Neuronal stem cell (in vitro differentiated cells): ENCODE measurements around the gene UNCX.

Source experiments
- DNase-seq: peaks from one replicate; pipeline ENCODE4 v3.0.0-alpha.2; 2013; ENCODE audit warnings: low spot score
- H2AFZ ChIP-seq: one replicate; pipeline ENCODE4 v1.6.1; 2013; ENCODE audit warnings: mild to moderate bottlenecking, low read length, inconsistent platforms
- H2AK5ac ChIP-seq: 2 replicates; pipeline ENCODE4 v1.6.1; 2013; ENCODE audit warnings: low read depth, mild to moderate bottlenecking, inconsistent platforms, low read length, moderate library complexity, mixed read lengths
- H2BK120ac ChIP-seq: 2 replicates; pipeline ENCODE4 v1.6.1; 2013; ENCODE audit warnings: low read depth, mild to moderate bottlenecking, inconsistent platforms, low read length, moderate library complexity, mixed read lengths
- H2BK12ac ChIP-seq: one replicate; pipeline ENCODE4 v1.6.1; 2013; ENCODE audit warnings: low read length, inconsistent platforms
- H2BK15ac ChIP-seq: 2 replicates; pipeline ENCODE4 v1.6.1; 2013; ENCODE audit warnings: mild to moderate bottlenecking, low read length, inconsistent platforms, mixed read lengths
- H2BK5ac ChIP-seq: one replicate; pipeline ENCODE4 v1.6.1; 2013; ENCODE audit warnings: inconsistent platforms, mild to moderate bottlenecking, low read length, moderate library complexity
- H3K14ac ChIP-seq: one replicate; pipeline ENCODE4 v1.6.1; 2013; ENCODE audit warnings: low read length, inconsistent platforms
- H3K18ac ChIP-seq: 2 replicates; pipeline ENCODE4 v1.6.1; 2013; ENCODE audit warnings: low read length, inconsistent platforms
- H3K23ac ChIP-seq: 2 replicates; pipeline ENCODE4 v1.6.1; 2013; ENCODE audit warnings: low read depth, mild to moderate bottlenecking, mixed read lengths, low read length, inconsistent platforms; ENCODE audit not compliant: poor library complexity
- H3K27ac ChIP-seq: replicated peaks from 3 replicates; pipeline ENCODE4 v1.5.1; 2013; ENCODE audit warnings: low read length, inconsistent platforms
- H3K27me3 ChIP-seq, 3 experiments: 2 replicates each; pipeline ENCODE4 v1.6.1; 2013; ENCODE audit warnings: low read length in 3 of 3, mild to moderate bottlenecking in 2 of 3, inconsistent platforms in 1 of 3, low read depth in 1 of 3, mixed read lengths in 1 of 3, moderate library complexity in 1 of 3; ENCODE audit not compliant: control insufficient read depth in 3 of 3, insufficient read depth in 3 of 3
- H3K36me3 ChIP-seq, 2 donors: replicated peaks in 1 of 2; 2 replicates each; pipeline ENCODE4 v1.6.1; 2013; ENCODE audit warnings: low read length in 2 of 2; ENCODE audit not compliant: control insufficient read depth in 2 of 2, insufficient read depth in 2 of 2
- H3K4ac ChIP-seq: 2 replicates; pipeline ENCODE4 v1.6.1; 2013; ENCODE audit warnings: inconsistent platforms, mild to moderate bottlenecking, low read length, moderate library complexity
- H3K4me1 ChIP-seq, 2 donors: 1 replicate in 1 of 2; 2 replicates in 1 of 2; pipeline ENCODE4 v1.6.1; 2013; ENCODE audit warnings: low read length in 2 of 2, low read depth in 1 of 2; ENCODE audit not compliant: control insufficient read depth in 2 of 2, insufficient read depth in 1 of 2
- H3K4me2 ChIP-seq: one replicate; pipeline ENCODE4 v1.6.1; 2013; ENCODE audit warnings: mild to moderate bottlenecking, low read length, inconsistent platforms; ENCODE audit not compliant: insufficient read depth, poor library complexity, severe bottlenecking
- H3K4me3 ChIP-seq, 2 donors: 2 replicates each; pipeline ENCODE4 v1.5.1; 2013; ENCODE audit warnings: low read length in 2 of 2, mild to moderate bottlenecking in 2 of 2, inconsistent platforms in 1 of 2, moderate library complexity in 1 of 2
- H3K79me1 ChIP-seq: one replicate; pipeline ENCODE4 v1.6.1; 2013; ENCODE audit warnings: low read depth, mild to moderate bottlenecking, inconsistent platforms, low read length, moderate library complexity
- H3K9ac ChIP-seq: one replicate; pipeline ENCODE4 v1.6.1; 2013; ENCODE audit warnings: mild to moderate bottlenecking, low read depth, low read length, inconsistent platforms; ENCODE audit not compliant: poor library complexity
- H3K9me3 ChIP-seq, 2 donors: replicated peaks in 1 of 2; 2 replicates each; pipeline versions ENCODE3 to v1.6.1; 2013; ENCODE audit warnings: low read length in 2 of 2, mild to moderate bottlenecking in 2 of 2, inconsistent platforms in 1 of 2, low read depth in 1 of 2, mixed read lengths in 1 of 2, moderate library complexity in 1 of 2; ENCODE audit not compliant: control insufficient read depth in 2 of 2, insufficient read depth in 1 of 2
- H4K8ac ChIP-seq: one replicate; pipeline ENCODE4 v1.6.1; 2013; ENCODE audit warnings: low read depth, mild to moderate bottlenecking, inconsistent platforms, low read length, moderate library complexity
- H4K91ac ChIP-seq: one replicate; pipeline ENCODE4 v1.6.1; 2013; ENCODE audit warnings: low read length, low read depth, mild to moderate bottlenecking, inconsistent platforms; ENCODE audit not compliant: poor library complexity
- WGBS, 2 donors: extraction: QIAGEN DNeasy Blood & Tissue Kit; methylation state at CpG; one replicate each; pipeline ENCODE4 v1.1.7; 2013; ENCODE audit warnings: missing lambda C conversion rate in 2 of 2, mixed read lengths in 1 of 2; ENCODE audit not compliant: insufficient read length in 2 of 2, insufficient replicate concordance in 1 of 2; ENCODE audit errors: extremely low coverage in 2 of 2; 5-methylcytosine and 5-hydroxymethylcytosine counted together

UNCX gene

DNA sequence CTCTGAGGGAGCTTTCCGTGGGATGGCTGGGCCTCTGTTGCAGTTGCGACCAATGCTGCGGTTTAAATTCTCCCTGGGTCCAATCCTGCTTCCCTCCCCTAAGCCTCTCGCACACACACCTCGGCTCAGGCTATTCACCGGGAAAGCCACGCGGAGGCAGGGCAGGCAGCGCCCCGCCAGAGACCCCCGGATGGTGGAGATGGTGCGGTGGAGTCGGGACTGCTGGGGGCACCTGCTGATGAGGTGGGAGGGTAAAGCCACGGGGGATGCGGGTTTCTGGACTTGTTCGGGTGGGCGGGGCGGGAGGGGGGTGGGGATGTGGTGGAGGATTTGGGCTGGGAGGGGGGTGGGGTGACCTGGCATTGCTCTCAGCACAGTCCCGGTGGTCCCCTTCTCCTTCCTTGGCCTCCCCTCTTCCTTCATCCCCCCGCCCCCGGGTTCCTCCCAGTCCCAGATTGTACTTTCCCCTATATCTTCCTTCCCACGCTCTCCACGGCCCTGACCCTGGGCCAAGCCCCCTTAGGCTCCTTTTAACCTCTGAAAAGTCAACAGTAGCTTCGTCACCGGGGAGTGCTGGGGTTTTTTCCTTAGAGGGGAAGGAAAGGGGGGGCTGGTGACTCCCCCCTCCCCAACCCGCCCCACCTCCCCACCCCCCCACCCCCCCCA is 16.4 kb downstream of the UNCX start:
- WGBS, 2 donors = no CpG with 5 or more reads among the region's 26 CpGs
- Histone ChIP-seq H3K9me3 (peaks cover 2 to 8% of the 10 kb centered on the region in 2 donors), H3K9ac (no peak overlapping the region), H2BK5ac (no peak overlapping the region), H3K27me3 (peaks cover 30 to 99% (median 61%) of the 10 kb centered on the region in 3 experiments), H3K79me1 (no peaks in the 10 kb centered on the region), H3K4me3 (no peak overlapping the region), H3K36me3 (no peaks in the 10 kb centered on the region), H4K91ac (no peak overlapping the region), H3K4me2 (peak overlapping the region; percentile 46), H3K4me1 (peaks cover 7 to 16% of the 10 kb centered on the region in 2 donors), H3K18ac (peak overlapping the region; percentile 86), H3K14ac (no peak overlapping the region), H2BK12ac (no peak overlapping the region), H2AFZ (no peak overlapping the region), H2BK15ac (peak overlapping the region; percentile 1), H3K4ac (no peak overlapping the region), H2AK5ac (peak overlapping the region; percentile 89), H3K23ac (no peak overlapping the region), H4K8ac (no peak overlapping the region), H3K27ac (no peak overlapping the region), H2BK120ac (peak overlapping the region; percentile 7)
- DNase-seq = no peak

DNA sequence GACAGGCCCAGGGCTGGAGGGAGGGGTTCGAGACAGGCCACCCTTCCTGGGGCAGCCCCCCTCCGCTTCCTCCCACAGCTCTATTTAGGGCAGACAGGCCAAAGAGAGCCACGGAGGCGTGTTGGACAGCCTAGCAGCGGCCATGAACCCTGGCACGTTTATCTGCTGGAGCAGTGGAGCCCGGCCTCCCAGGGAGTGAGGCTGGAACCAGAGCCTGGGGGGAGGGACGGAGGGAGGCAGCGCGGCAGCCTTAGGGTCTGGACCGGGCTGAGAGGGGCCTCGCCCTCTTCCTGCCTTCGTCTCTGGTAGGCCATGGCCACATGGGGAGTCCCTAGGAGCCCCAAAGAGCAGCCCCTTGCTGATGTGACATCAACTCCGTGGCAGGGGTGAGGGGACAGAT is 17.1 kb downstream of the UNCX start:
- H2BK120ac ChIP-seq = peak overlapping the region; percentile 32
- WGBS, 2 donors = no CpG with 5 or more reads among the region's 14 CpGs

DNA sequence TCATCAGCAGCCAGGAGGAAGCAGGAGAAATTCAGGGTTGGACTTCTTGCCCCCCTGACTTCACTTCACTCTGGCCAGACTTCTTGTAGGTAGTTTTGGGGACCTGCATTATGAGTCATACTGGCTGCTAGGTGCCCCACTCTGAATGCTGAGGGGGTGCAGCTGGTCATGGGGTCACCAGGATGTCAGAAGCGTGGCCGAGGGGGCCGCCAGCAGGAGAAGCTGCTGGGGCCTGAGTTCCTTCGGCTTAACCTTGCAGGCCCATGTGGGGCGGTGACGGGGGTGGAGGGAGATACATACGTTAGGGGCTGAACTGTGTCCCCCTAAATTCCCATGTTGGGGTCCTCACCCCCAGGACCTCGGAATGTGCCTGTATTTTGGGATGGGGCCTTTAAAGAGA is 18.2 kb downstream of the UNCX start:
- no peak for DNase-seq
- Histone ChIP-seq H2BK120ac (no peak overlapping the region), H2AK5ac (peak overlapping the region; percentile 82), H4K91ac (no peak overlapping the region), H2BK12ac (no peak overlapping the region), H3K4me3 (no peak overlapping the region), H2AFZ (no peak overlapping the region), H3K79me1 (no peaks in the 10 kb centered on the region), H3K4me1 (peaks cover 7 to 20% of the 10 kb centered on the region in 2 donors), H3K4ac (no peak overlapping the region), H3K14ac (no peak overlapping the region), H3K9me3 (no peaks in the 10 kb centered on the region), H3K27me3 (peaks cover 13 to 99% (median 43%) of the 10 kb centered on the region in 3 experiments), H3K9ac (no peak overlapping the region), H3K18ac (peak overlapping the region; percentile 42), H2BK15ac (peak overlapping the region; percentile 82), H3K23ac (no peak overlapping the region), H2BK5ac (no peak overlapping the region), H3K36me3 (no peaks in the 10 kb centered on the region), H3K27ac (no peak overlapping the region), H3K4me2 (no peak overlapping the region), H4K8ac (no peak overlapping the region)
- WGBS, 2 donors = no CpG with 5 or more reads among the region's 8 CpGs

More for the DNA sequence above, 17.1 kb downstream of the UNCX start:
- Histone ChIP-seq H3K79me1 (no peaks in the 10 kb centered on the region), H2BK15ac (peak overlapping the region; percentile 30), H3K4me1 (peaks cover 7 to 16% of the 10 kb centered on the region in 2 donors), H3K36me3 (no peaks in the 10 kb centered on the region), H3K9ac (no peak overlapping the region), H2AFZ (no peak overlapping the region), H3K4me3 (no peak overlapping the region), H3K9me3 (peaks cover 0 to 5% of the 10 kb centered on the region in 2 donors), H2BK12ac (no peak overlapping the region), H3K18ac (peak overlapping the region; percentile 90), H2BK5ac (no peak overlapping the region), H3K27ac (no peak overlapping the region), H4K8ac (no peak overlapping the region), H4K91ac (no peak overlapping the region), H3K14ac (no peak overlapping the region), H3K4ac (no peak overlapping the region), H3K23ac (peak overlapping the region; percentile 8), H2AK5ac (peak overlapping the region; percentile 80), H3K27me3 (peaks cover 24 to 99% (median 54%) of the 10 kb centered on the region in 3 experiments), H3K4me2 (no peak overlapping the region)
- DNase-seq = no peak

DNA sequence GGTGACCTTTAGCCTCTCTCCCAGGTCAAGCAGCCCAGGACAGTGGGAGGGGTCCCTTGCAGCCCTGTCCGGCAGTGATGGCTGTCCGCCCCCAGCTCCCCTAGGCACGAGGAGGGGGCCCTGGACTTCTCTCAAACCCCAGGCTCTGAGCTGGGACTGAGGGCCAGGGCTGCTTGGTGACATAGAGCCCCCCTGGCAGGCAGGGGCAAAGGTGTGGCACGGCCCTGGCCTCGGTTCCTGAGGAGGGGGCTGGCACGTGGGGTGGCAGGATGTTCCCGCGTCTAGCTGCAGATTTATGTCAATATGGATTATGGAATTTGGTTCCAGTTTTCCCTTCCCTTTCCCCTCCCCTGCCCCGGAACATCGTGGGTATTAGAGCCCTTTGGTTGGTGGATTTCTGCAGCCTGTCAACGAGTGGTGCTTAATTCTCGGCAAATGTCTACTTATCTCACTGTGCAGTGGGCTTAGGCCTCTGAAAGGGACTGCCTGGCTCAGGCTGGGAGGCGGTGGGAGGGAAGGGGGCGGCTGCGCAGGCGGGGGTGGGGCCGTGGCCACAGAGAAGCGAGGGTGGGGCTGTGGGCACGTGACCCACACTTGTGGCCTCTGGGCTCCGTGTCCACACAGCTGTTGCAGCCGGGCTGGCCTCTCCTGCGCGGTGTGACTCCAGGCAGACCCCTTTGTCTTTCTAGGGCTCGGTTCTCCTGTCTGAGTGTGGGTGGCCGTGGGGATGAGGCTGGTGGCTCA is 19.3 kb downstream of the UNCX start:
- Histone ChIP-seq H3K9ac (no peak overlapping the region), H3K4ac (no peak overlapping the region), H4K91ac (no peak overlapping the region), H3K4me3 (no peak overlapping the region), H3K23ac (no peak overlapping the region), H2AK5ac (no peak overlapping the region), H3K27me3 (peaks cover 6 to 99% (median 32%) of the 10 kb centered on the region in 3 experiments), H2BK5ac (no peak overlapping the region), H3K9me3 (no peaks in the 10 kb centered on the region), H3K4me1 (peaks cover 7 to 20% of the 10 kb centered on the region in 2 donors), H2AFZ (no peak overlapping the region), H2BK15ac (no peak overlapping the region), H2BK120ac (no peak overlapping the region), H2BK12ac (no peak overlapping the region), H3K4me2 (no peak overlapping the region), H3K36me3 (no peaks in the 10 kb centered on the region), H3K18ac (no peak overlapping the region), H3K27ac (no peak overlapping the region), H4K8ac (no peak overlapping the region), H3K14ac (no peak overlapping the region), H3K79me1 (no peaks in the 10 kb centered on the region)
- no CpG with 5 or more reads among the region's 25 CpGs for WGBS, 2 donors
- DNase-seq = no peak
